ENCODE data around the gene SMS. TPM values are rescaled to one million over a fixed set of nuclear protein-coding genes. Genes with fewer than 3 reads are reported as not detected.

SMS gene
- total and polyA plus RNA-seq, 10 of the 15 experiments (the other 5 are each of a cell fraction or from before 2014, with no cell fraction given): 55.8 to 156 (median 114) TPM

GRCh38 chrX:21905953-21906352 lies 34.6 kb upstream of the SMS start:
- H3K4me1 ChIP-seq (ENCODE audit: control insufficient read depth, insufficient read depth, low read length): no peaks in the 10 kb centered on the region
- CTCF ChIA-PET: interaction anchor here (1.0 kb wide), 1 partner anchor 79 kb away, joined by 3 read pairs; no protein-coding TSS in a partner anchor
- H3K36me3 ChIP-seq (ENCODE audit: control insufficient read depth in 2 of 2, insufficient read depth in 2 of 2, low read length in 1 of 2): no peaks in the 10 kb centered on the region
- H3K4me2 ChIP-seq (ENCODE audit: control insufficient read depth, insufficient read depth): no peak overlapping the region
- in situ Hi-C loops (cut with MboI): no loop called here
- SMC1A ChIA-PET (ENCODE audit: uncharacterized antibody, unreplicated experiment): no interaction called here
- FAIRE-seq: no peak
- DNase-seq (ENCODE audit: low read depth, low spot score): no peak
- RAD21 ChIA-PET (ENCODE audit: unreplicated experiment): no interaction called here
- H3K27ac ChIP-seq (ENCODE audit: control insufficient read depth, insufficient read depth): no peak overlapping the region
- no peaks in the 10 kb centered on the region for H3K9me3 ChIP-seq (replicated peaks; ENCODE audit: control insufficient read depth, insufficient read depth, low read length)
- H3K4me3 ChIP-seq: no peak overlapping the region
- ATAC-seq: no peak
- BruUV-seq (replicated peaks): no TSS peak
- intact Hi-C loops (cut with micrococcal nuclease; ENCODE audit: unreplicated experiment): no loop called here
- H2AFZ ChIP-seq (ENCODE audit: control insufficient read depth, low read depth, low read length): no peak overlapping the region
- WGBS (ENCODE audit: insufficient coverage, insufficient replicate concordance, low lambda C conversion rate, missing lambda C conversion rate): 57% methylated on average over 3 of the region's 3 CpGs
- TF ChIP-seq ATF7 (IDR thresholded peaks at IDR 0.05; ENCODE audit: low read depth): no peak
- no peak for TF ChIP-seq NBN (IDR thresholded peaks at IDR 0.05)
- TF ChIP-seq POLR2A (IDR thresholded peaks at IDR 0.05; ENCODE audit: low read depth, low read length): no peak
- no peak for TF ChIP-seq RB1 (IDR thresholded peaks at IDR 0.05; ENCODE audit: borderline replicate concordance)
- TF ChIP-seq HDGF (IDR thresholded peaks at IDR 0.05): no peak
- TF ChIP-seq RAD21 (IDR thresholded peaks at IDR 0.05; ENCODE audit: insufficient read depth, low read depth, low read length): no peak
- TF ChIP-seq RCOR1 (conservative IDR thresholded peaks at IDR 0.05; ENCODE audit: low read depth, low read length): no peak
- no peak for TF ChIP-seq LARP7 (IDR thresholded peaks at IDR 0.05)
- TF ChIP-seq, protein P1, sequence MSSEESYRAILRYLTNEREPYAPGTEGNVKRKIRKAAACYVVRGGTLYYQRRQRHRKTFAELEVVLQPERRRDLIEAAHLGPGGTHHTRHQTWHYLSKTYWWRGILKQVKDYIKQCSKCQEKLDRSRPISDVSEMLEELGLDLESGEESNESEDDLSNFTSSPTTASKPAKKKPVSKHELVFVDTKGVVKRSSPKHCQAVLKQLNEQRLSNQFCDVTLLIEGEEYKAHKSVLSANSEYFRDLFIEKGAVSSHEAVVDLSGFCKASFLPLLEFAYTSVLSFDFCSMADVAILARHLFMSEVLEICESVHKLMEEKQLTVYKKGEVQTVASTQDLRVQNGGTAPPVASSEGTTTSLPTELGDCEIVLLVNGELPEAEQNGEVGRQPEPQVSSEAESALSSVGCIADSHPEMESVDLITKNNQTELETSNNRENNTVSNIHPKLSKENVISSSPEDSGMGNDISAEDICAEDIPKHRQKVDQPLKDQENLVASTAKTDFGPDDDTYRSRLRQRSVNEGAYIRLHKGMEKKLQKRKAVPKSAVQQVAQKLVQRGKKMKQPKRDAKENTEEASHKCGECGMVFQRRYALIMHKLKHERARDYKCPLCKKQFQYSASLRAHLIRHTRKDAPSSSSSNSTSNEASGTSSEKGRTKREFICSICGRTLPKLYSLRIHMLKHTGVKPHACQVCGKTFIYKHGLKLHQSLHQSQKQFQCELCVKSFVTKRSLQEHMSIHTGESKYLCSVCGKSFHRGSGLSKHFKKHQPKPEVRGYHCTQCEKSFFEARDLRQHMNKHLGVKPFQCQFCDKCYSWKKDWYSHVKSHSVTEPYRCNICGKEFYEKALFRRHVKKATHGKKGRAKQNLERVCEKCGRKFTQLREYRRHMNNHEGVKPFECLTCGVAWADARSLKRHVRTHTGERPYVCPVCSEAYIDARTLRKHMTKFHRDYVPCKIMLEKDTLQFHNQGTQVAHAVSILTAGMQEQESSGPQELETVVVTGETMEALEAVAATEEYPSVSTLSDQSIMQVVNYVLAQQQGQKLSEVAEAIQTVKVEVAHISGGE (CRISPR knock-in tag; IDR thresholded peaks at IDR 0.05): no peak
- no peaks in the 10 kb centered on the region for H3K79me2 ChIP-seq (ENCODE audit: control insufficient read depth, insufficient read depth, low read length)
- no peaks in the 10 kb centered on the region for H3K27me3 ChIP-seq (replicated peaks in 1 of 2; ENCODE audit: control insufficient read depth in 2 of 2, insufficient read depth in 2 of 2, low read length in 1 of 2)
- POLR2A ChIA-PET: no interaction called here
- H3K9ac ChIP-seq (ENCODE audit: control insufficient read depth, insufficient read depth, low read length): no peak overlapping the region
- H4K20me1 ChIP-seq (ENCODE audit: control insufficient read depth, insufficient read depth): no peaks in the 10 kb centered on the region
